CD4-positive, alpha-beta T cell (primary cell): Measurements from ENCODE around the gene SULF2. TPM values are rescaled to one million over a fixed set of nuclear protein-coding genes. Genes with fewer than 3 reads are reported as not detected.

ENCODE experiments used
- ATAC-seq: fragments of 200-7000 bp; cut with Tn5 transposase; one replicate; pipeline ENCODE4 v1.10.0; 2022; ENCODE audit warnings: mild to moderate bottlenecking; ENCODE audit not compliant: poor library complexity
- CTCF ChIA-PET: fragments of 350-600 bp; sonication (Branson Sonifier 250); formaldehyde crosslinking; loops from one replicate; lab custom pipeline; 2021; ENCODE audit warnings: antibody characterized with exemption, inconsistent platforms; lab: Charles Lee
- POLR2A ChIA-PET: fragments of 350-600 bp; sonication (Branson Sonifier 250); formaldehyde crosslinking; loops from one replicate; lab custom pipeline; 2021; ENCODE audit warnings: antibody characterized with exemption, inconsistent platforms; lab: Charles Lee
- DNase-seq, 14 experiments: peaks; one replicate each; pipeline ENCODE4 v3.0.0-alpha.2; 2013 to 2020; ENCODE audit warnings: mixed read lengths in 2 of 14
- H3K27ac ChIP-seq, 2 donors: one replicate each; pipeline versions ENCODE4 v1.5.1 to v1.7.0; 2013; ENCODE audit warnings: low read length in 2 of 2, low read depth in 1 of 2, mild to moderate bottlenecking in 1 of 2
- H3K27me3 ChIP-seq, 2 experiments: 1 replicate in 1 of 2; 2 replicates in 1 of 2; pipeline versions ENCODE4 v1.6.1 to v1.7.0; 2013; ENCODE audit warnings: low read length in 2 of 2, control low read depth in 1 of 2, mild to moderate bottlenecking in 1 of 2, moderate library complexity in 1 of 2; ENCODE audit not compliant: insufficient read depth in 2 of 2, control insufficient read depth in 1 of 2
- H3K36me3 ChIP-seq: one replicate; pipeline ENCODE4 v1.6.1; 2013; ENCODE audit warnings: low read length, control low read depth; ENCODE audit not compliant: insufficient read depth
- H3K4me1 ChIP-seq: one replicate; pipeline ENCODE4 v1.6.1; 2013; ENCODE audit warnings: low read length, control low read depth; ENCODE audit not compliant: insufficient read depth
- H3K4me3 ChIP-seq: one replicate; pipeline ENCODE4 v1.5.1; 2013; ENCODE audit warnings: mild to moderate bottlenecking, low read length, moderate library complexity
- H3K9me3 ChIP-seq, 2 experiments: 1 replicate in 1 of 2; 2 replicates in 1 of 2; pipeline versions ENCODE4 v1.6.1 to v1.7.0; 2013; ENCODE audit warnings: low read length in 2 of 2, mild to moderate bottlenecking in 2 of 2, control low read depth in 1 of 2, moderate library complexity in 1 of 2; ENCODE audit not compliant: control insufficient read depth in 1 of 2, insufficient read depth in 1 of 2
- H3K27ac Mint-ChIP-seq: one replicate; pipeline ENCODE4 v1.8.0; 2020; ENCODE audit warnings: mixed read lengths
- H3K27me3 Mint-ChIP-seq: one replicate; pipeline ENCODE4 v1.8.0; 2021; ENCODE audit warnings: mixed read lengths
- H3K36me3 Mint-ChIP-seq: one replicate; pipeline ENCODE4 v1.8.0; 2021; ENCODE audit warnings: low read depth, mixed read lengths
- H3K4me1 Mint-ChIP-seq: one replicate; pipeline ENCODE4 v1.8.0; 2021; ENCODE audit warnings: low read depth, mixed read lengths
- H3K4me3 Mint-ChIP-seq: one replicate; pipeline ENCODE4 v1.8.0; 2020; ENCODE audit warnings: mild to moderate bottlenecking, mixed read lengths
- H3K9me3 Mint-ChIP-seq: one replicate; pipeline ENCODE4 v1.8.0; 2020; ENCODE audit warnings: mixed read lengths
- intact Hi-C, 2 experiments: fragments of 100-400 bp; cut with DNase I in 1 of 2; cut with micrococcal nuclease in 1 of 2; formaldehyde crosslinking; loops; one replicate each; pipeline versions ENCODE4 v1.15.1 to v1.9.0; 2023 to 2025; cut with DNase I, micrococcal nuclease
- total RNA-seq, 174 experiments: library from RNA in 2 of 174; stranded (reverse) in 2 of 174; gene quantifications; one replicate each; pipeline ENCODE4 v1.2.3 and lab custom pipeline; 2021 to 2026
- TF ChIP-seq, protein P1 (sequence below): fragments of 200-600 bp; IDR thresholded peaks from one replicate; pipeline ENCODE4 v1.8.0; 2022; ENCODE audit warnings: antibody characterized with exemption, mild to moderate bottlenecking

The SULF2 gene
- total RNA-seq, 2 experiments from 2014 or later: 1.5 to 2.8 TPM

DNA sequence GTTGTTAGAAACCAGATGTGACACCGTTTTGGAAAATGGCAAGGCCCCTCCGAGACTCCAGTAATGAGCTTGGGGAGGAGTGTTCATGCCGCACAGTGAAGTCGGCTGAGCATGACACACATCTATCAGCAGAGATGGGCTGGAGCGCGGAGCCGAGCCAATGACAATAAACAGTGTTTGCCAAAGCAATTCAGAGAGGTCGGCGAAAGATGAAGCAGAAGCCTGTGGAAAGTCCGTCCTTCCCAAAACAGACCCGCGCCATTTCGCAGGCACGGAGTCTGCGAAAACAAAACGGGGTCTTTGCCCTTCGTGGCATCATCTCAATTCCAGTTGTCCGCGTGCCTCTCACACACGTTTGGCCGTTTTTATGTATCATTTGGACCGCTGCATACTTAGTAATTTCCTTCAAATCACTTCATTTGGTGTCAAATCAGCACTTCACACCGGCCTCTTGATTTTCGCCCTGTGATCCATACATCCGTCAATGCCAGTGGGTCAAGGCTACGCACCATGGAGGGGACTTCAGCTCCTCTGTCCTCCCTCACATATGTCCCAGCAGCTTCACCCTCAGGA is 71.3 kb downstream of the SULF2 start:
- no peaks in the 10 kb centered on the region for H3K36me3 ChIP-seq
- DNase-seq (no peak), ATAC-seq (no peak)
- no peaks in the 10 kb centered on the region for H3K36me3 Mint-ChIP-seq
- intact Hi-C loops: no loop called here
- no peaks in the 10 kb centered on the region for H3K9me3 ChIP-seq
- no peak overlapping the region for H3K4me3 ChIP-seq
- no peaks in the 10 kb centered on the region for H3K4me1 Mint-ChIP-seq
- TF ChIP-seq, protein P1, sequence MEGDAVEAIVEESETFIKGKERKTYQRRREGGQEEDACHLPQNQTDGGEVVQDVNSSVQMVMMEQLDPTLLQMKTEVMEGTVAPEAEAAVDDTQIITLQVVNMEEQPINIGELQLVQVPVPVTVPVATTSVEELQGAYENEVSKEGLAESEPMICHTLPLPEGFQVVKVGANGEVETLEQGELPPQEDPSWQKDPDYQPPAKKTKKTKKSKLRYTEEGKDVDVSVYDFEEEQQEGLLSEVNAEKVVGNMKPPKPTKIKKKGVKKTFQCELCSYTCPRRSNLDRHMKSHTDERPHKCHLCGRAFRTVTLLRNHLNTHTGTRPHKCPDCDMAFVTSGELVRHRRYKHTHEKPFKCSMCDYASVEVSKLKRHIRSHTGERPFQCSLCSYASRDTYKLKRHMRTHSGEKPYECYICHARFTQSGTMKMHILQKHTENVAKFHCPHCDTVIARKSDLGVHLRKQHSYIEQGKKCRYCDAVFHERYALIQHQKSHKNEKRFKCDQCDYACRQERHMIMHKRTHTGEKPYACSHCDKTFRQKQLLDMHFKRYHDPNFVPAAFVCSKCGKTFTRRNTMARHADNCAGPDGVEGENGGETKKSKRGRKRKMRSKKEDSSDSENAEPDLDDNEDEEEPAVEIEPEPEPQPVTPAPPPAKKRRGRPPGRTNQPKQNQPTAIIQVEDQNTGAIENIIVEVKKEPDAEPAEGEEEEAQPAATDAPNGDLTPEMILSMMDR: no peak
- ChIA-PET CTCF (no interaction called here), POLR2A (no interaction called here)
- peaks cover 0 to 3% of the 10 kb centered on the region in 2 experiments for H3K27me3 ChIP-seq
- no peak overlapping the region for H3K27ac ChIP-seq
- H3K9me3 Mint-ChIP-seq: no peaks in the 10 kb centered on the region
- H3K4me1 ChIP-seq: no peaks in the 10 kb centered on the region
- no peak overlapping the region for H3K4me3 Mint-ChIP-seq
- H3K27ac Mint-ChIP-seq: no peak overlapping the region
- peaks cover 29% of the 10 kb centered on the region for H3K27me3 Mint-ChIP-seq

- ChIA-PET CTCF (no interaction called here), POLR2A (no interaction called here)
- no peaks in the 10 kb centered on the region for H3K9me3 ChIP-seq
- H3K4me3 ChIP-seq: no peak overlapping the region
- intact Hi-C loops: no loop called here
- Mint-ChIP-seq H3K36me3 (no peaks in the 10 kb centered on the region), H3K4me3 (no peak overlapping the region), H3K27ac (no peak overlapping the region), H3K9me3 (no peaks in the 10 kb centered on the region), H3K4me1 (no peaks in the 10 kb centered on the region), H3K27me3 (peaks cover 29% of the 10 kb centered on the region)
- TF ChIP-seq, protein P1: no peak
- H3K27ac ChIP-seq: no peak overlapping the region
- no peaks in the 10 kb centered on the region for H3K36me3 ChIP-seq
- peaks cover 0 to 3% of the 10 kb centered on the region in 2 experiments for H3K27me3 ChIP-seq
- H3K4me1 ChIP-seq: no peaks in the 10 kb centered on the region
- DNase-seq (no peak), ATAC-seq (no peak)
These were observed 72.1 kb downstream of the SULF2 start for GRCh38 chr20:47713163-47713562.

- no peaks in the 10 kb centered on the region for H3K4me1 Mint-ChIP-seq
- intact Hi-C loops: no loop called here
- Histone ChIP-seq H3K4me1 (no peaks in the 10 kb centered on the region), H3K9me3 (no peaks in the 10 kb centered on the region), H3K4me3 (no peak overlapping the region), H3K27me3 (peaks cover 0 to 3% of the 10 kb centered on the region in 2 experiments), H3K36me3 (no peaks in the 10 kb centered on the region), H3K27ac (no peak overlapping the region)
- no peak for ATAC-seq
- H3K27me3 Mint-ChIP-seq: peaks cover 29% of the 10 kb centered on the region
- POLR2A ChIA-PET: no interaction called here
- no peaks in the 10 kb centered on the region for H3K36me3 Mint-ChIP-seq
- no peak overlapping the region for H3K27ac Mint-ChIP-seq
- H3K4me3 Mint-ChIP-seq: no peak overlapping the region
- no peaks in the 10 kb centered on the region for H3K9me3 Mint-ChIP-seq
- TF ChIP-seq, protein P1: no peak
- CTCF ChIA-PET: no interaction called here
- DNase-seq: no peak
These were observed 74.1 kb downstream of the SULF2 start for GRCh38 chr20:47711046-47711752.
